Sciatic nerve (tissue), 2 donors: ENCODE measurements around the gene ZC3H10. TPM values are rescaled to one million over a fixed set of nuclear protein-coding genes. Genes with fewer than 3 reads are reported as not detected.

Experiments
- ATAC-seq: fragments of 200-7000 bp; cut with Tn5 transposase; one replicate; pipeline ENCODE4 v1.9.1; 2020; ENCODE audit warnings: mild to moderate bottlenecking, moderate library complexity
- DNase-seq: peaks from one replicate; pipeline ENCODE4 v3.0.0-alpha.2; 2020; ENCODE audit warnings: low spot score
- intact Hi-C: fragments of 100-400 bp; cut with DNase I; formaldehyde crosslinking; loops from one replicate; pipeline ENCODE4 v1.14.2; 2022
- total RNA-seq: library from RNA; stranded (reverse); fragmentation: NEBNext Ultra II Directional; extraction: Animal tissue kit (Norgen Biotek cat#: 25700); gene quantifications from one replicate; pipeline ENCODE4 v1.2.1, GENCODE V29; 2021
- donor health status: DM: no; HTN: no; CAD: no.
- donor health status: DM: no; HTN: no; CAD: no.

ZC3H10 gene
- total RNA-seq, 1 donor from 2014 or later: 9.0 TPM

GRCh38 chr12:56160193-56160763, 42.2 kb downstream of the ZC3H10 start:
- DNase-seq: no peak
- intact Hi-C loops: no loop called here
- ATAC-seq: no peak

GRCh38 chr12:56160894-56161689, 43.0 kb downstream of the ZC3H10 start:
- ATAC-seq: no peak
- intact Hi-C loops: no loop called here
- no peak for DNase-seq

GRCh38 chr12:56161690-56162351, 43.8 kb downstream of the ZC3H10 start:
- intact Hi-C loops: no loop called here
- ATAC-seq (no peak), DNase-seq (no peak)

- intact Hi-C loops: no loop called here
- DNase-seq (no peak), ATAC-seq (no peak)
Measured at GRCh38 chr12:56162468-56163290, 44.6 kb downstream of the ZC3H10 start.

GRCh38 chr12:56163533-56164344, 45.7 kb downstream of the ZC3H10 start:
- intact Hi-C loops: no loop called here
- ATAC-seq (no peak), DNase-seq (no peak)

- no peak for ATAC-seq
- DNase-seq: no peak
- intact Hi-C loops: no loop called here
Measured at GRCh38 chr12:56164345-56164729, 46.3 kb downstream of the ZC3H10 start.

GRCh38 chr12:56165369-56165768, 47.3 kb downstream of the ZC3H10 start:
- ATAC-seq (no peak), DNase-seq (no peak)
- intact Hi-C loops: no loop called here

GRCh38 chr12:56169229-56169759, 51.2 kb downstream of the ZC3H10 start:
- ATAC-seq: no peak
- no peak for DNase-seq
- intact Hi-C loops: no loop called here

GRCh38 chr12:56172839-56173238, 54.8 kb downstream of the ZC3H10 start:
- DNase-seq (no peak), ATAC-seq (no peak)
- intact Hi-C loops: no loop called here

Other genes starting within 250 kb of the ZC3H10 start
- 21.8 TPM for gene PYM1, start 190.4 kb upstream of the ZC3H10 start, total RNA-seq
- 31.8 TPM for gene DGKA, start 187.1 kb upstream of the ZC3H10 start, total RNA-seq
- gene PMEL, start 152.2 kb upstream of the ZC3H10 start, total RNA-seq: 0.49 TPM
- 14.4 TPM for gene CDK2, start 151.4 kb upstream of the ZC3H10 start, total RNA-seq
- gene RAB5B, start 144.2 kb upstream of the ZC3H10 start, total RNA-seq: 143 TPM
- gene SUOX, start 121.0 kb upstream of the ZC3H10 start, total RNA-seq: 20.3 TPM
- gene IKZF4, start 97.2 kb upstream of the ZC3H10 start, total RNA-seq: 13.7 TPM
- 93.6 TPM for gene RPS26, start 76.3 kb upstream of the ZC3H10 start, total RNA-seq
- 159 TPM for gene ERBB3, start 38.1 kb upstream of the ZC3H10 start, total RNA-seq
- gene PA2G4, start 13.7 kb upstream of the ZC3H10 start, total RNA-seq: 79.6 TPM
- 2,818 TPM for gene RPL41, start 1.6 kb upstream of the ZC3H10 start, total RNA-seq
- 85.9 TPM for gene ESYT1, start 10.0 kb downstream of the ZC3H10 start, total RNA-seq
- gene MYL6B, start 34.3 kb downstream of the ZC3H10 start, total RNA-seq: 40.0 TPM
- 993 TPM for gene MYL6, start 40.1 kb downstream of the ZC3H10 start, total RNA-seq
- 160 TPM for gene SMARCC2, start 71.2 kb downstream of the ZC3H10 start, total RNA-seq
- 40.7 TPM for gene RNF41, start 103.7 kb downstream of the ZC3H10 start, total RNA-seq
- gene NABP2, start 106.1 kb downstream of the ZC3H10 start, total RNA-seq: 18.5 TPM
- 0.80 TPM for gene SLC39A5, start 111.8 kb downstream of the ZC3H10 start, total RNA-seq
- 40.1 TPM for gene ANKRD52, start 140.1 kb downstream of the ZC3H10 start, total RNA-seq
- 8.3 TPM for gene COQ10A, start 148.7 kb downstream of the ZC3H10 start, total RNA-seq
- 106 TPM for gene CS, start 182.1 kb downstream of the ZC3H10 start, total RNA-seq
- gene CNPY2, start 197.7 kb downstream of the ZC3H10 start, total RNA-seq: 87.3 TPM
- gene PAN2, start 215.7 kb downstream of the ZC3H10 start, total RNA-seq: 101 TPM
- gene IL23A, start 220.6 kb downstream of the ZC3H10 start, total RNA-seq: not detected
- 195 TPM for gene STAT2, start 241.8 kb downstream of the ZC3H10 start, total RNA-seq
- not detected for gene APOF, start 244.6 kb downstream of the ZC3H10 start, total RNA-seq